Stimulated activated CD4-positive, alpha-beta T cell treated with anti-CD3 and anti-CD28 coated beads, Interleukin-12 subunit alpha, Interleukin-12 subunit beta, amount 100 ng/mL, for 24 hours (primary cell): ENCODE measurements around the gene B3GNT8.
"Not testable (repeated sequence)": the region's sequence is repeated elsewhere in the genome, so short reads cannot be mapped to it uniquely, and the experiment has no call there.

Experiments used
- DNase-seq, 2 experiments: peaks; one replicate each; pipeline ENCODE4 v3.0.0-alpha.2; 2020; ENCODE audit warnings: low read depth in 2 of 2

The B3GNT8 gene

GRCh38 chr19:41437944-41438574, 10.9 kb upstream of the B3GNT8 start:
- no peak for DNase-seq

DNA sequence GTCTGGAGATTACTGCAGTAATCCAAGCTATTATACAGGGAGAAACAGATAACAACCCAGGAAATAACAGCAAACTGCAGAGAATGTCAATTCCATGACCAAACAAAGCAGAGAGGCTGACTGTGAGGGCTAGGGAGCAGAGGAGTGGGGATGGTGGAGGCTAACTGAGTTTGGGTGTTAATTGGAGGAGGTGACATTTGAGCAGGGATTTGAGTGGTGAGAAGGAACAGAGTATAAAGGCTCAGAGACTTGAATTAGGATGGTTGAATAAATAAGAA, 9.4 kb upstream of the B3GNT8 start:
- no peak for DNase-seq

GRCh38 chr19:41435936-41436673, 8.9 kb upstream of the B3GNT8 start:
- no peak for DNase-seq

- DNase-seq: not testable (repeated sequence)
Observed at GRCh38 chr19:41435376-41435775, 8.2 kb upstream of the B3GNT8 start.

DNA sequence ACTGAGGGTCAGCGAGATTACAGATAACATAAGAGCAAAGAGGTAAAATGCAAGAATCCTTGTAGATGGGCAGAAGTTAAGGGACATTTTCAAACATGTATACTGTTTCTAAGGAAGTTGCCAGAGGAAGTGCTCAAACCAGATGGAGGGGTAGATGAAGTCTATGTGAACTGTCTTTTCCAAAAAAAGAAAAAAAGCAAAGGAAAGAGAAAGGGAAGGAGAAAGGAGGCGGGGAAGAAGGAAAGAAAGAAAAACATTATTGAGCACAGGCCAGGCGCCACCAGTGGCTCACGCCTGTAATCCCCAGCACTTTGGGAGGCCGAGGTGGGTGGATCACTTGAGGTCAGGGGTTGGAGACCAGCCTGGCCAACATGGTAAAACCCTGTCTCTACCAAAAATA, 7.3 kb upstream of the B3GNT8 start:
- DNase-seq: no peak

GRCh38 chr19:41433171-41433570, 6.0 kb upstream of the B3GNT8 start:
- no peak for DNase-seq

GRCh38 chr19:41431426-41432386, 4.5 kb upstream of the B3GNT8 start:
- no peak for DNase-seq

DNA sequence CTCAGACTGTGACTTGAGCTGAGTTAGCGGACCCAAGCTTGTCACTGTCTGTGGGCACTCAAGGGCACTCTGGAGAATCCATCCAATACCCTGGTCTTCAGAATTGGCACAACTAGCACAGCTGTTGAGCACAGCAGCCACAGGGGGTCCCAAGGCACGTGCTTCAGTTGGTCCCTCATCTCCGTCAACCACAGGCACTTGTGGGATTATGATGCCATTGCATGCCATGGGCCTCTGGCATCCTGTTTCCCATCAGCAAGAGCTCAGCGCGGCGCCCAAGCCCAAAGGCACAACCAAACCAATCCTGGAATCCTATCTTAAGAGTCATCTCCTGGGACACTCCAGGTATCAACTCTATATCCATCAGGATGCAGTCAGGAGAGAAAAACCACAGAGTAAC, 3.7 kb upstream of the B3GNT8 start:
- DNase-seq: no peak

DNA sequence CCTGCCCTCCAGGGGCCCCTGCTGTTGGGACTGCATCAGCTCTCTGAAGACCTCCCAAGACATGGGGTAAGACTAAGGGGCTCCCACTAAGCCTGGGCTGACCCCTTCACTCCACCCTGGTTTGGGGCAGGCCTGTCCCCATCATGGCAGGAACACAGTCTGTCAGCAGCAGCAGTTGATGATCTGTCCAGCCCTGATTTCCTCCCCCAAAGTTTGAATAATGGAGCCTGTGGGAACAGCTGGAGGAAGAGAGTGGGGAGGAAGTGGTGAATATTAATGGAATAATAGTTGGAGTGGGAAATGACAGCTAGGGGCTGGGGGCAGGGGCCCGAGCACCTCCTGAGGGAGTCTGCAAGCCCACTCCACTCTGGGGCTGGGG, 1.3 kb upstream of the B3GNT8 start:
- no peak for DNase-seq

- no peak for DNase-seq
Observed at GRCh38 chr19:41427647-41428480, 690 bp upstream of the B3GNT8 start.

GRCh38 chr19:41426116-41426841, 895 bp downstream of the B3GNT8 start:
- no peak for DNase-seq

GRCh38 chr19:41425174-41426115, 1.7 kb downstream of the B3GNT8 start:
- no peak for DNase-seq

DNA sequence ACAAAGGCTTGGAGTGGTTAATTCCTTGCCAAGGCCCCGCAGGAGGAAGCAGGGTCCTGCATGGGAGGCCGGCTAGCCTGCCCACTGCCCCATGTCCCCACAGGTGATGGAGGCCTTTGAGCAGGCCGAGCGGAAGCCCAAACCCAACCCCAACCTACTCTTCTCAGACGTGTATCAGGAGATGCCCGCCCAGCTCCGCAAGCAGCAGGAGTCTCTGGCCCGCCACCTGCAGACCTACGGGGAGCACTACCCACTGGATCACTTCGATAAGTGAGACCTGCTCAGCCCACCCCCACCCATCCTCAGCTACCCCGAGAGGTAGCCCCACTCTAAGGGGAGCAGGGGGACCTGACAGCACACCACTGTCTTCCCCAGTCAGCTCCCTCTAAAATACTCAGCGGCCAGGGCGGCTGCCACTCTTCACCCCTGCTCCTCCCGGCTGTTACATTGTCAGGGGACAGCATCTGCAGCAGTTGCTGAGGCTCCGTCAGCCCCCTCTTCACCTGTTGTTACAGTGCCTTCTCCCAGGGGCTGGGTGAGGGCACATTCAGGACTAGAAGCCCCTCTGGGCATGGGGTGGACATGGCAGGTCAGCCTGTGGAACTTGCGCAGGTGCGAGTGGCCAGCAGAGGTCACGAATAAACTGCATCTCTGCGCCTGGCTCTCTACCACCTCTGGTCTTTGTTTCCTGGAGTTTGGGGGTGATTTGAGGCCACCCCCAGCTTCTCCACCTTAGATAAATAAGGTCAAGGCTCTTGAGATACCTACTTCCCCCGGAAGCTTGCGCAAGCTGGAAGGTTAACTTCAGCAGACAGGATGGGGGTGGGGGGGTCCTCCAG, 2.6 kb downstream of the B3GNT8 start:
- no peak for DNase-seq

DNA sequence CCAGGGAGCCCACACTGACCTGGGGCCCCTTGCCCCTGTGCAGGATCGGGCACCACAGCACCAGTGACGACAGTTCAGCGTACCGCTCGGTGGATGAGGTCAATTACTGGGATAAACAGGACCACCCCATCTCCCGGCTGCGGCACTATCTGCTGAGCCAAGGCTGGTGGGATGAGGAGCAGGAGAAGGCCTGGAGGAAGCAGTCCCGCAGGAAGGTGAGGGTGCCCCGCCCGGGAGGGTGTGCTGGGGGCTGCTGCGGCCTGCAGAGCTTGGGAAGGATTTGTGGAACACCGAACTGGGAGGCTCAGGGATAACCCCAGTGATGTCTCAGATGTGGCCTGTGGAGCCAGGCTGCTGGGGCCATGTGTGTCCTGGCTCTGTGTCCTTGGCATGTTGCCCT, 4.2 kb downstream of the B3GNT8 start:
- no peak for DNase-seq

- DNase-seq: no peak
Observed at GRCh38 chr19:41422456-41422855, 4.7 kb downstream of the B3GNT8 start.

DNA sequence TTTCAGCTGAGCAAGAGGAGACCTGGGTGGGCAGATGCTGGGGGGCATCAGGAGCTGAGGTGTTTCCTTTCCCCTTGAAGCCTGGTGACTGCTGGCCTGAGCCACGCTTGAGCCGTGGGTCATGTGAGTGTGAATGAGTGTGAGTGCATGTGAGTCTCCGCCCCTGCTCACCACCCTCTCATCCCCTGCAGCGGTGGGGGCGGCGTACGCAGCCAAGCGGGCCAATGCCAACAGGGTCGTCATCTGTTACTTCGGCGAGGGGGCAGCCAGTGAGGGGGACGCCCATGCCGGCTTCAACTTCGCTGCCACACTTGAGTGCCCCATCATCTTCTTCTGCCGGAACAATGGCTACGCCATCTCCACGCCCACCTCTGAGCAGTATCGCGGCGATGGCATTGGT, 5.2 kb downstream of the B3GNT8 start:
- no peak for DNase-seq

GRCh38 chr19:41421314-41421713, 5.9 kb downstream of the B3GNT8 start:
- no peak for DNase-seq

DNA sequence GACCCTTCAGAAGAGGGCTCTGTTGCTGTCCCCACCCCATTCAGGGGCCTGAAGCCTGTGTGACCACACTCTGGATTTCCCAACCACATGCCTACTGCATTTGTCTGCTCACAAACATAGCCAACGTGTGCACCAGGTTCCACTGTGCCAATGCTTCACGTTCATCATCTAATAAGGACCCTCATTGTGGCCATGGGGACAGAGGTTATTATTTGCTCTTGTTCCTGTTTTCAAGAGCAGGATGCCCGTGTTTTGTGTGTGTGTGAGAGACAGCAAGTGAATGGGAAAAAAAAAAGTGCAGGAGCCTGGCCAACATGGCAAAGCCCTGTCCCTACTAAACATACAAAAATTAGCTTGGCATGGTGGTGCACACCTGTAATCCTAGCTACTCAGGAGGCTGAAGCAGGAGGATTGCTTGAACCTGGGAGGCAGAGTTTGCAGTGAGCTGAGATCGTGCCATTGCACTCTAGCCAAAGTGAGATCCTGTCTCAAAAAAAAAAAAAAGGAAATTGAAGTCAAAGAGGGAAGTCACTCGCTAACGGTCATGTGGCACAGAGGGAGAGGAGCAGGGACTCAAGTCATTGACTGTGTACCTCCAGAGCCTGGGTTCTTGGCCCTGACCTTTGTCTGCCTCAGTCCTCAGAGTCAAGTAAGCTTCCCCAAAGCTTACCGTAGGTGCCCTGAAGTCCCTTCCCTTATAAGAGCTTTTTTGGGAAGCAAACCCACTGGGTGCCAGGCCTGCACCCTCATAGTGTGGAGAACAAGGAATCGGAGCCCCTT, 6.9 kb downstream of the B3GNT8 start:
- no peak for DNase-seq
